GM18909 (cell line): ENCODE results near the gene C3.
"Not testable (repeated sequence)": the region's sequence is repeated elsewhere in the genome, so short reads cannot be mapped to it uniquely, and the experiment has no call there.

Experiments used
- ATAC-seq: cut with Tn5 transposase; IDR thresholded peaks from one replicate; pipeline ENCODE4 v1.9.1; 2021; ENCODE audit warnings: mild to moderate bottlenecking; ENCODE audit not compliant: unreplicated experiment, poor library complexity

The C3 gene

GRCh38 chr19:6714749-6715555, 5.5 kb downstream of the C3 start:
- ATAC-seq, result no peak

GRCh38 chr19:6713773-6714692, 6.4 kb downstream of the C3 start:
- ATAC-seq, result no peak

- ATAC-seq, result no peak
Measured at GRCh38 chr19:6712692-6713670, 7.5 kb downstream of the C3 start.

GRCh38 chr19:6712231-6712630, 8.2 kb downstream of the C3 start:
- no peak for ATAC-seq

GRCh38 chr19:6711605-6712004, 8.8 kb downstream of the C3 start:
- ATAC-seq, result no peak

GRCh38 chr19:6711078-6711361, 9.4 kb downstream of the C3 start:
- ATAC-seq, result no peak

GRCh38 chr19:6710273-6711077, 10.0 kb downstream of the C3 start:
- no peak for ATAC-seq

- no peak for ATAC-seq
Measured at GRCh38 chr19:6709549-6709948, 10.9 kb downstream of the C3 start.

- ATAC-seq, result not testable (repeated sequence)
Measured at GRCh38 chr19:6708913-6709312, 11.5 kb downstream of the C3 start.

- ATAC-seq, result no peak
Measured at GRCh38 chr19:6708346-6708745, 12.1 kb downstream of the C3 start.

- no peak for ATAC-seq
Measured at GRCh38 chr19:6707658-6708018, 12.8 kb downstream of the C3 start.

- no peak for ATAC-seq
Measured at GRCh38 chr19:6707011-6707657, 13.3 kb downstream of the C3 start.

GRCh38 chr19:6706633-6706958, 13.9 kb downstream of the C3 start:
- no peak for ATAC-seq

- ATAC-seq, result no peak
Measured at GRCh38 chr19:6705931-6706632, 14.4 kb downstream of the C3 start.

- ATAC-seq, result no peak
Measured at GRCh38 chr19:6700586-6701316, 19.7 kb downstream of the C3 start.

GRCh38 chr19:6699935-6700334, 20.5 kb downstream of the C3 start:
- ATAC-seq, result no peak

- ATAC-seq, result no peak
Measured at GRCh38 chr19:6697291-6697690, 23.2 kb downstream of the C3 start.

- ATAC-seq, result no peak
Measured at GRCh38 chr19:6696239-6696820, 24.1 kb downstream of the C3 start.
